BE2C (cell line): ENCODE results near the gene RELN.

Experiments
- DNase-seq: peaks from one replicate; pipeline ENCODE4 v3.0.0-alpha.2; 2020
- H3K27me3 ChIP-seq: fragments of 250-450 bp; sonication (Bioruptor Pico); 2 replicates; pipeline ENCODE4 v1.5.1; 2020; ENCODE audit warnings: mild to moderate bottlenecking
- H3K36me3 ChIP-seq: fragments of 250-450 bp; sonication (Bioruptor Pico); 2 replicates; pipeline ENCODE4 v1.5.1; 2020; ENCODE audit warnings: mild to moderate bottlenecking
- H3K4me1 ChIP-seq: fragments of 250-450 bp; sonication (Bioruptor Pico); 2 replicates; pipeline ENCODE4 v1.5.1; 2020
- H3K4me3 ChIP-seq: 2 replicates; pipeline ENCODE4 v1.5.1; 2011; ENCODE audit warnings: low read depth, low read length
- H3K9me3 ChIP-seq: fragments of 250-450 bp; sonication (Bioruptor Pico); 2 replicates; pipeline ENCODE4 v1.5.1; 2020
- TF ChIP-seq, protein P1 (sequence below): IDR thresholded peaks from 2 replicates; pipeline ENCODE4 v1.5.1; 2012; ENCODE audit warnings: mild to moderate bottlenecking, low read depth, low read length

RELN gene

GRCh38 chr7:103972779-103973434 lies 16.6 kb downstream of the RELN start:
- no peak for DNase-seq
- TF ChIP-seq, protein P1, sequence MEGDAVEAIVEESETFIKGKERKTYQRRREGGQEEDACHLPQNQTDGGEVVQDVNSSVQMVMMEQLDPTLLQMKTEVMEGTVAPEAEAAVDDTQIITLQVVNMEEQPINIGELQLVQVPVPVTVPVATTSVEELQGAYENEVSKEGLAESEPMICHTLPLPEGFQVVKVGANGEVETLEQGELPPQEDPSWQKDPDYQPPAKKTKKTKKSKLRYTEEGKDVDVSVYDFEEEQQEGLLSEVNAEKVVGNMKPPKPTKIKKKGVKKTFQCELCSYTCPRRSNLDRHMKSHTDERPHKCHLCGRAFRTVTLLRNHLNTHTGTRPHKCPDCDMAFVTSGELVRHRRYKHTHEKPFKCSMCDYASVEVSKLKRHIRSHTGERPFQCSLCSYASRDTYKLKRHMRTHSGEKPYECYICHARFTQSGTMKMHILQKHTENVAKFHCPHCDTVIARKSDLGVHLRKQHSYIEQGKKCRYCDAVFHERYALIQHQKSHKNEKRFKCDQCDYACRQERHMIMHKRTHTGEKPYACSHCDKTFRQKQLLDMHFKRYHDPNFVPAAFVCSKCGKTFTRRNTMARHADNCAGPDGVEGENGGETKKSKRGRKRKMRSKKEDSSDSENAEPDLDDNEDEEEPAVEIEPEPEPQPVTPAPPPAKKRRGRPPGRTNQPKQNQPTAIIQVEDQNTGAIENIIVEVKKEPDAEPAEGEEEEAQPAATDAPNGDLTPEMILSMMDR: no peak
- no peaks in the 10 kb centered on the region for H3K27me3 ChIP-seq

GRCh38 chr7:103967401-103967800 lies 22.1 kb downstream of the RELN start:
- Histone ChIP-seq H3K9me3 (no peaks in the 10 kb centered on the region), H3K36me3 (peaks cover 3% of the 10 kb centered on the region), H3K4me3 (no peak overlapping the region), H3K27me3 (no peaks in the 10 kb centered on the region), H3K4me1 (no peaks in the 10 kb centered on the region)
- DNase-seq: no peak
- TF ChIP-seq, protein P1: no peak

More at GRCh38 chr7:103972779-103973434, 16.6 kb downstream of the RELN start:
- no peak overlapping the region for H3K4me3 ChIP-seq
- H3K36me3 ChIP-seq: peaks cover 5% of the 10 kb centered on the region
- H3K9me3 ChIP-seq: no peaks in the 10 kb centered on the region
- no peaks in the 10 kb centered on the region for H3K4me1 ChIP-seq

- Histone ChIP-seq H3K36me3 (peaks cover 3% of the 10 kb centered on the region), H3K27me3 (no peaks in the 10 kb centered on the region), H3K4me3 (no peak overlapping the region), H3K4me1 (no peaks in the 10 kb centered on the region), H3K9me3 (no peaks in the 10 kb centered on the region)
- no peak for DNase-seq
- TF ChIP-seq, protein P1: no peak
Observed at GRCh38 chr7:103966593-103967277, 22.7 kb downstream of the RELN start.

GRCh38 chr7:103964269-103964668 lies 25.2 kb downstream of the RELN start:
- TF ChIP-seq, protein P1: no peak
- Histone ChIP-seq H3K4me1 (no peaks in the 10 kb centered on the region), H3K4me3 (no peak overlapping the region), H3K9me3 (no peaks in the 10 kb centered on the region), H3K36me3 (peaks cover 3% of the 10 kb centered on the region), H3K27me3 (no peaks in the 10 kb centered on the region)
- DNase-seq: no peak

GRCh38 chr7:103962070-103962469 lies 27.4 kb downstream of the RELN start:
- TF ChIP-seq, protein P1: no peak
- Histone ChIP-seq H3K9me3 (no peaks in the 10 kb centered on the region), H3K4me1 (no peaks in the 10 kb centered on the region), H3K36me3 (peaks cover 13% of the 10 kb centered on the region), H3K4me3 (no peak overlapping the region), H3K27me3 (no peaks in the 10 kb centered on the region)
- DNase-seq: no peak

- TF ChIP-seq, protein P1: no peak
- Histone ChIP-seq H3K4me3 (no peak overlapping the region), H3K36me3 (peaks cover 20% of the 10 kb centered on the region), H3K27me3 (no peaks in the 10 kb centered on the region), H3K9me3 (no peaks in the 10 kb centered on the region), H3K4me1 (no peaks in the 10 kb centered on the region; the same call in 1 of the 2 replicates)
- DNase-seq: no peak
Observed at GRCh38 chr7:103958284-103958818, 31.1 kb downstream of the RELN start.
